Nephron (organoid): ENCODE results near the gene KSR1.
"Not testable (repeated sequence)": the region's sequence is repeated elsewhere in the genome, so short reads cannot be mapped to it uniquely, and the experiment has no call there.

Experiments
- H3K27ac Mint-ChIP-seq, 3 experiments: 2 replicates each; pipeline ENCODE4 v1.8.0; 2020; ENCODE audit warnings: mixed read lengths in 3 of 3, mild to moderate bottlenecking in 2 of 3, moderate library complexity in 1 of 3
- H3K27me3 Mint-ChIP-seq: 2 replicates; pipeline ENCODE4 v1.8.0; 2021; ENCODE audit warnings: low read depth, mild to moderate bottlenecking, moderate library complexity, mixed read lengths
- H3K36me3 Mint-ChIP-seq: 2 replicates; pipeline ENCODE4 v1.8.0; 2020; ENCODE audit warnings: low read depth, mixed read lengths
- H3K4me1 Mint-ChIP-seq: 2 replicates; pipeline ENCODE4 v1.8.0; 2020; ENCODE audit warnings: mixed read lengths
- H3K4me3 Mint-ChIP-seq, 3 experiments: 2 replicates each; pipeline ENCODE4 v1.8.0; 2020; ENCODE audit warnings: mild to moderate bottlenecking in 3 of 3, mixed read lengths in 3 of 3, moderate library complexity in 2 of 3
- H3K9me3 Mint-ChIP-seq: 2 replicates; pipeline ENCODE4 v1.8.0; 2020; ENCODE audit warnings: mixed read lengths
- CTCF ChIP-seq, 3 experiments: fragments of 200-600 bp; sonication (generic); IDR thresholded peaks; one replicate each; pipeline ENCODE4 v1.5.0; 2021; ENCODE audit warnings: antibody characterized with exemption in 3 of 3; ENCODE audit not compliant: unreplicated experiment in 3 of 3

KSR1 gene

GRCh38 chr17:27670791-27671590 is 214.7 kb downstream of the KSR1 start:
- no peaks in the 10 kb centered on the region for H3K4me1 Mint-ChIP-seq
- H3K9me3 Mint-ChIP-seq: no peaks in the 10 kb centered on the region
- TF ChIP-seq CTCF (IDR thresholded peaks at IDR 0.05; ENCODE audit: unreplicated experiment in 3 of 3): no peak
- peaks cover 3% of the 10 kb centered on the region for H3K27me3 Mint-ChIP-seq
- H3K36me3 Mint-ChIP-seq: no peaks in the 10 kb centered on the region
- no peak overlapping the region for H3K4me3 Mint-ChIP-seq
- H3K27ac Mint-ChIP-seq: no peak overlapping the region

- no peak for TF ChIP-seq CTCF (IDR thresholded peaks at IDR 0.05; ENCODE audit: unreplicated experiment in 3 of 3)
- peaks cover 3% of the 10 kb centered on the region for H3K27me3 Mint-ChIP-seq
- H3K27ac Mint-ChIP-seq: no peak overlapping the region
- no peak overlapping the region for H3K4me3 Mint-ChIP-seq
- H3K9me3 Mint-ChIP-seq: no peaks in the 10 kb centered on the region
- H3K36me3 Mint-ChIP-seq: no peaks in the 10 kb centered on the region
- no peaks in the 10 kb centered on the region for H3K4me1 Mint-ChIP-seq
Measured at GRCh38 chr17:27671591-27671910, 215.3 kb downstream of the KSR1 start.

- H3K36me3 Mint-ChIP-seq, H3K27ac Mint-ChIP-seq, H3K4me1 Mint-ChIP-seq, H3K4me3 Mint-ChIP-seq, H3K9me3 Mint-ChIP-seq, H3K27me3 Mint-ChIP-seq: not testable (repeated sequence)
Measured at GRCh38 chr17:27671977-27672480, 215.8 kb downstream of the KSR1 start.

GRCh38 chr17:27674335-27674734 is 218.1 kb downstream of the KSR1 start:
- no peaks in the 10 kb centered on the region for H3K9me3 Mint-ChIP-seq
- H3K36me3 Mint-ChIP-seq: no peaks in the 10 kb centered on the region
- peaks cover 17% of the 10 kb centered on the region for H3K27me3 Mint-ChIP-seq
- no peak overlapping the region for H3K27ac Mint-ChIP-seq
- H3K4me3 Mint-ChIP-seq: no peak overlapping the region
- no peak for TF ChIP-seq CTCF (IDR thresholded peaks at IDR 0.05; ENCODE audit: unreplicated experiment in 3 of 3)
- H3K4me1 Mint-ChIP-seq: no peaks in the 10 kb centered on the region
